ENCODE data around the gene ZSCAN5A. TPM values are rescaled to one million over a fixed set of nuclear protein-coding genes. Genes with fewer than 3 reads are reported as not detected.
A peak's percentile ranks its signal among the peaks of the same experiment; 100 is the strongest.

The ZSCAN5A gene
- total and polyA plus RNA-seq, 2 of the 13 experiments (the other 11 are each of a cell fraction or from before 2014, with no cell fraction given): 9.5 to 17.8 TPM

DNA sequence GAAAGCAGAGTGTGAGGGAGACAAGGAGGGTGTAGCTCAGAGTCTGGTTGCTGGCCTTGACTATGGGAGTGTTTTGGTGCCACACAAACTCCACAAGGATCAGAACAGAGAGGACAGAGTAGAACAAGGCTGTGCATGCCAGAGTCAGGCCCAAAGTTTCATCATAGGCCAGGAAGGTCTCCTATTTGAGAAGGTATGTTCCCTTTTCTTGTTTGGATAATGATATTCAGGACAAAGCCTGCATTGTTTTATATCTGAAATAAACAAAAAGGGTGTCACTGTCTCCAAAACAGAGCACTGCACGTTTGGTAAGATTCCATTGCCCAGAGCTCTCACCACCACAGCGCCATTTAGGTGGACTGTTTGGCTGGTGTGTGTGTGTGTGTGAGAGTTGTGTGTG is 3.1 kb upstream of the ZSCAN5A start:
- intact Hi-C loops (cut with micrococcal nuclease; ENCODE audit: unreplicated experiment): loop anchor here (5.0 kb wide), 1 partner anchor 195 kb away; the partner anchor contains the start of gene ZNF787
- ATAC-seq (no peak), FAIRE-seq (no peak), DNase-seq (ENCODE audit: low spot score) (no peak)
- Histone ChIP-seq H3K36me3 (replicated peaks in 1 of 2; ENCODE audit: control insufficient read depth in 1 of 2, insufficient read depth in 2 of 2, low read length in 2 of 2) (no peaks in the 10 kb centered on the region), H2AFZ (ENCODE audit: low read length) (no peak overlapping the region), H3K4me2 (ENCODE audit: low read depth, low read length) (peak overlapping the region; percentile 99; the same call in 1 of the 2 replicates), H3K4me1 (ENCODE audit: insufficient read depth, low read length) (peaks cover 48% of the 10 kb centered on the region), H4K20me1 (ENCODE audit: insufficient read depth, low read length) (no peaks in the 10 kb centered on the region), H3K4me3 (replicated peaks in 1 of 3; ENCODE audit: insufficient read depth in 1 of 3, low read depth in 2 of 3, low read length in 3 of 3) (no peak overlapping the region), H3K9ac (ENCODE audit: insufficient read depth, low read depth, low read length) (no peak overlapping the region), H3K79me2 (ENCODE audit: insufficient read depth, low read length) (no peaks in the 10 kb centered on the region), H3K27me3 (ENCODE audit: control insufficient read depth in 1 of 2, insufficient read depth in 2 of 2, low read length in 2 of 2) (no peaks in the 10 kb centered on the region; a peak in 2 of 5 replicates), H3K9me3 (ENCODE audit: low read length) (no peaks in the 10 kb centered on the region), H3K27ac (ENCODE audit: extremely low read length, insufficient read depth, low read length) (peak overlapping the region; percentile 42)
- no TSS peak for BruUV-seq (replicated peaks)
- in situ Hi-C loops (cut with HindIII; ENCODE audit: extremely low pct_ligation_motif_present, low pct_unique_long_range_greater_than_20kb): loop anchor here (10.0 kb wide), 1 partner anchor 243 kb away; no protein-coding TSS in a partner anchor
- ChIA-PET POLR2A (no interaction called here), CTCF (ENCODE audit: low intra/inter-chr PET ratio, low total read pairs) (no interaction called here)
- WGBS (ENCODE audit: low lambda C conversion rate): 51% methylated on average over 2 of the region's 2 CpGs
- TF ChIP-seq TAF15 (IDR thresholded peaks at IDR 0.05; ENCODE audit: low read depth, low read length, poor library complexity, severe bottlenecking) (no peak), SAFB2 (CRISPR knock-in tag; IDR thresholded peaks at IDR 0.05; ENCODE audit: borderline replicate concordance, low read depth) (no peak)
- TF ChIP-seq, protein P1, sequence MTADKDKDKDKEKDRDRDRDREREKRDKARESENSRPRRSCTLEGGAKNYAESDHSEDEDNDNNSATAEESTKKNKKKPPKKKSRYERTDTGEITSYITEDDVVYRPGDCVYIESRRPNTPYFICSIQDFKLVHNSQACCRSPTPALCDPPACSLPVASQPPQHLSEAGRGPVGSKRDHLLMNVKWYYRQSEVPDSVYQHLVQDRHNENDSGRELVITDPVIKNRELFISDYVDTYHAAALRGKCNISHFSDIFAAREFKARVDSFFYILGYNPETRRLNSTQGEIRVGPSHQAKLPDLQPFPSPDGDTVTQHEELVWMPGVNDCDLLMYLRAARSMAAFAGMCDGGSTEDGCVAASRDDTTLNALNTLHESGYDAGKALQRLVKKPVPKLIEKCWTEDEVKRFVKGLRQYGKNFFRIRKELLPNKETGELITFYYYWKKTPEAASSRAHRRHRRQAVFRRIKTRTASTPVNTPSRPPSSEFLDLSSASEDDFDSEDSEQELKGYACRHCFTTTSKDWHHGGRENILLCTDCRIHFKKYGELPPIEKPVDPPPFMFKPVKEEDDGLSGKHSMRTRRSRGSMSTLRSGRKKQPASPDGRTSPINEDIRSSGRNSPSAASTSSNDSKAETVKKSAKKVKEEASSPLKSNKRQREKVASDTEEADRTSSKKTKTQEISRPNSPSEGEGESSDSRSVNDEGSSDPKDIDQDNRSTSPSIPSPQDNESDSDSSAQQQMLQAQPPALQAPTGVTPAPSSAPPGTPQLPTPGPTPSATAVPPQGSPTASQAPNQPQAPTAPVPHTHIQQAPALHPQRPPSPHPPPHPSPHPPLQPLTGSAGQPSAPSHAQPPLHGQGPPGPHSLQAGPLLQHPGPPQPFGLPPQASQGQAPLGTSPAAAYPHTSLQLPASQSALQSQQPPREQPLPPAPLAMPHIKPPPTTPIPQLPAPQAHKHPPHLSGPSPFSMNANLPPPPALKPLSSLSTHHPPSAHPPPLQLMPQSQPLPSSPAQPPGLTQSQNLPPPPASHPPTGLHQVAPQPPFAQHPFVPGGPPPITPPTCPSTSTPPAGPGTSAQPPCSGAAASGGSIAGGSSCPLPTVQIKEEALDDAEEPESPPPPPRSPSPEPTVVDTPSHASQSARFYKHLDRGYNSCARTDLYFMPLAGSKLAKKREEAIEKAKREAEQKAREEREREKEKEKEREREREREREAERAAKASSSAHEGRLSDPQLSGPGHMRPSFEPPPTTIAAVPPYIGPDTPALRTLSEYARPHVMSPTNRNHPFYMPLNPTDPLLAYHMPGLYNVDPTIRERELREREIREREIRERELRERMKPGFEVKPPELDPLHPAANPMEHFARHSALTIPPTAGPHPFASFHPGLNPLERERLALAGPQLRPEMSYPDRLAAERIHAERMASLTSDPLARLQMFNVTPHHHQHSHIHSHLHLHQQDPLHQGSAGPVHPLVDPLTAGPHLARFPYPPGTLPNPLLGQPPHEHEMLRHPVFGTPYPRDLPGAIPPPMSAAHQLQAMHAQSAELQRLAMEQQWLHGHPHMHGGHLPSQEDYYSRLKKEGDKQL (CRISPR knock-in tag; IDR thresholded peaks at IDR 0.05; ENCODE audit: low read depth): no peak
- TF ChIP-seq, protein P2, sequence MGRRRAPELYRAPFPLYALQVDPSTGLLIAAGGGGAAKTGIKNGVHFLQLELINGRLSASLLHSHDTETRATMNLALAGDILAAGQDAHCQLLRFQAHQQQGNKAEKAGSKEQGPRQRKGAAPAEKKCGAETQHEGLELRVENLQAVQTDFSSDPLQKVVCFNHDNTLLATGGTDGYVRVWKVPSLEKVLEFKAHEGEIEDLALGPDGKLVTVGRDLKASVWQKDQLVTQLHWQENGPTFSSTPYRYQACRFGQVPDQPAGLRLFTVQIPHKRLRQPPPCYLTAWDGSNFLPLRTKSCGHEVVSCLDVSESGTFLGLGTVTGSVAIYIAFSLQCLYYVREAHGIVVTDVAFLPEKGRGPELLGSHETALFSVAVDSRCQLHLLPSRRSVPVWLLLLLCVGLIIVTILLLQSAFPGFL (CRISPR knock-in tag; IDR thresholded peaks at IDR 0.05): no peak
- TF ChIP-seq, protein P3, sequence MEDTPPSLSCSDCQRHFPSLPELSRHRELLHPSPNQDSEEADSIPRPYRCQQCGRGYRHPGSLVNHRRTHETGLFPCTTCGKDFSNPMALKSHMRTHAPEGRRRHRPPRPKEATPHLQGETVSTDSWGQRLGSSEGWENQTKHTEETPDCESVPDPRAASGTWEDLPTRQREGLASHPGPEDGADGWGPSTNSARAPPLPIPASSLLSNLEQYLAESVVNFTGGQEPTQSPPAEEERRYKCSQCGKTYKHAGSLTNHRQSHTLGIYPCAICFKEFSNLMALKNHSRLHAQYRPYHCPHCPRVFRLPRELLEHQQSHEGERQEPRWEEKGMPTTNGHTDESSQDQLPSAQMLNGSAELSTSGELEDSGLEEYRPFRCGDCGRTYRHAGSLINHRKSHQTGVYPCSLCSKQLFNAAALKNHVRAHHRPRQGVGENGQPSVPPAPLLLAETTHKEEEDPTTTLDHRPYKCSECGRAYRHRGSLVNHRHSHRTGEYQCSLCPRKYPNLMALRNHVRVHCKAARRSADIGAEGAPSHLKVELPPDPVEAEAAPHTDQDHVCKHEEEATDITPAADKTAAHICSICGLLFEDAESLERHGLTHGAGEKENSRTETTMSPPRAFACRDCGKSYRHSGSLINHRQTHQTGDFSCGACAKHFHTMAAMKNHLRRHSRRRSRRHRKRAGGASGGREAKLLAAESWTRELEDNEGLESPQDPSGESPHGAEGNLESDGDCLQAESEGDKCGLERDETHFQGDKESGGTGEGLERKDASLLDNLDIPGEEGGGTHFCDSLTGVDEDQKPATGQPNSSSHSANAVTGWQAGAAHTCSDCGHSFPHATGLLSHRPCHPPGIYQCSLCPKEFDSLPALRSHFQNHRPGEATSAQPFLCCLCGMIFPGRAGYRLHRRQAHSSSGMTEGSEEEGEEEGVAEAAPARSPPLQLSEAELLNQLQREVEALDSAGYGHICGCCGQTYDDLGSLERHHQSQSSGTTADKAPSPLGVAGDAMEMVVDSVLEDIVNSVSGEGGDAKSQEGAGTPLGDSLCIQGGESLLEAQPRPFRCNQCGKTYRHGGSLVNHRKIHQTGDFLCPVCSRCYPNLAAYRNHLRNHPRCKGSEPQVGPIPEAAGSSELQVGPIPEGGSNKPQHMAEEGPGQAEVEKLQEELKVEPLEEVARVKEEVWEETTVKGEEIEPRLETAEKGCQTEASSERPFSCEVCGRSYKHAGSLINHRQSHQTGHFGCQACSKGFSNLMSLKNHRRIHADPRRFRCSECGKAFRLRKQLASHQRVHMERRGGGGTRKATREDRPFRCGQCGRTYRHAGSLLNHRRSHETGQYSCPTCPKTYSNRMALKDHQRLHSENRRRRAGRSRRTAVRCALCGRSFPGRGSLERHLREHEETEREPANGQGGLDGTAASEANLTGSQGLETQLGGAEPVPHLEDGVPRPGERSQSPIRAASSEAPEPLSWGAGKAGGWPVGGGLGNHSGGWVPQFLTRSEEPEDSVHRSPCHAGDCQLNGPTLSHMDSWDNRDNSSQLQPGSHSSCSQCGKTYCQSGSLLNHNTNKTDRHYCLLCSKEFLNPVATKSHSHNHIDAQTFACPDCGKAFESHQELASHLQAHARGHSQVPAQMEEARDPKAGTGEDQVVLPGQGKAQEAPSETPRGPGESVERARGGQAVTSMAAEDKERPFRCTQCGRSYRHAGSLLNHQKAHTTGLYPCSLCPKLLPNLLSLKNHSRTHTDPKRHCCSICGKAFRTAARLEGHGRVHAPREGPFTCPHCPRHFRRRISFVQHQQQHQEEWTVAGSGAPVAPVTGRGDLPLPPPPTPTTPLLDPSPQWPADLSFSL (CRISPR knock-in tag; IDR thresholded peaks at IDR 0.05): 0 out of 2 replicates have a peak, but pooled peaks have one; percentile 52
- TF ChIP-seq, protein P4, sequence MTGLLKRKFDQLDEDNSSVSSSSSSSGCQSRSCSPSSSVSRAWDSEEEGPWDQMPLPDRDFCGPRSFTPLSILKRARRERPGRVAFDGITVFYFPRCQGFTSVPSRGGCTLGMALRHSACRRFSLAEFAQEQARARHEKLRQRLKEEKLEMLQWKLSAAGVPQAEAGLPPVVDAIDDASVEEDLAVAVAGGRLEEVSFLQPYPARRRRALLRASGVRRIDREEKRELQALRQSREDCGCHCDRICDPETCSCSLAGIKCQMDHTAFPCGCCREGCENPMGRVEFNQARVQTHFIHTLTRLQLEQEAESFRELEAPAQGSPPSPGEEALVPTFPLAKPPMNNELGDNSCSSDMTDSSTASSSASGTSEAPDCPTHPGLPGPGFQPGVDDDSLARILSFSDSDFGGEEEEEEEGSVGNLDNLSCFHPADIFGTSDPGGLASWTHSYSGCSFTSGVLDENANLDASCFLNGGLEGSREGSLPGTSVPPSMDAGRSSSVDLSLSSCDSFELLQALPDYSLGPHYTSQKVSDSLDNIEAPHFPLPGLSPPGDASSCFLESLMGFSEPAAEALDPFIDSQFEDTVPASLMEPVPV (CRISPR knock-in tag; IDR thresholded peaks at IDR 0.05): no peak
- TF ChIP-seq, protein P5, sequence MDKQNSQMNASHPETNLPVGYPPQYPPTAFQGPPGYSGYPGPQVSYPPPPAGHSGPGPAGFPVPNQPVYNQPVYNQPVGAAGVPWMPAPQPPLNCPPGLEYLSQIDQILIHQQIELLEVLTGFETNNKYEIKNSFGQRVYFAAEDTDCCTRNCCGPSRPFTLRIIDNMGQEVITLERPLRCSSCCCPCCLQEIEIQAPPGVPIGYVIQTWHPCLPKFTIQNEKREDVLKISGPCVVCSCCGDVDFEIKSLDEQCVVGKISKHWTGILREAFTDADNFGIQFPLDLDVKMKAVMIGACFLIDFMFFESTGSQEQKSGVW (CRISPR knock-in tag; IDR thresholded peaks at IDR 0.05; ENCODE audit: borderline replicate concordance): no peak

Data from HepG2 (cell line).